Astrocyte of the spinal cord (primary cell): ENCODE results near the gene AP3S1.
A peak's percentile ranks its signal among the peaks of the same experiment; 100 is the strongest.

ENCODE experiments used
- DNase-seq: peaks from one replicate; pipeline ENCODE4 v3.0.0; 2011; ENCODE audit warnings: low read depth, low spot score
- H3K4me3 ChIP-seq: 2 replicates; pipeline ENCODE4 v1.5.1; 2011; ENCODE audit warnings: low read depth, mild to moderate bottlenecking, low read length, moderate library complexity
- in situ Hi-C: cut with HindIII; loops from 2 replicates; pipeline ENCODE4 v1.10.0; 2017; ENCODE audit warnings: low sequenced_read_pairs
- TF ChIP-seq, protein P1 (sequence below): IDR thresholded peaks from 2 replicates; pipeline ENCODE4 v1.5.1; 2012; ENCODE audit warnings: low read depth, mild to moderate bottlenecking, low read length, inconsistent platforms

Gene AP3S1

DNA sequence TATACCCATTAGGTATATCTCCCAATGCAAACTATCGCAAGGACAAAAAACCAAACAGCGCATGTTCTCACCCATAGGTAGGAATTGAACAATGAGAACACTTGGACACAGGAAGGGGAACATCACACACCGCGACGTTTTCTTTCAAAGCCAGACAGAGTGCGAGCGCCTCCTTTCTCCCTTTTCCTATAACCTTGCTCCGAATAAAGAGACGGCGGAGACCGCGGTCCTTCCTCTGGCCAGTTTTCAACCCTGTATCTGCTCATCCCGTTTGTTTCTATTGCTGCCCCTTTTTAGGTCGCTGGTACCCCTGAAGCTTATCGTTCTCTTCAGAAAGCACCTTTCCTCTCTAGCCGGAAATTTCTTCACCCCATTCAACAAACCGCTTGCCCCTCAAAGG lies 121.8 kb downstream of the AP3S1 start:
- TF ChIP-seq, protein P1, sequence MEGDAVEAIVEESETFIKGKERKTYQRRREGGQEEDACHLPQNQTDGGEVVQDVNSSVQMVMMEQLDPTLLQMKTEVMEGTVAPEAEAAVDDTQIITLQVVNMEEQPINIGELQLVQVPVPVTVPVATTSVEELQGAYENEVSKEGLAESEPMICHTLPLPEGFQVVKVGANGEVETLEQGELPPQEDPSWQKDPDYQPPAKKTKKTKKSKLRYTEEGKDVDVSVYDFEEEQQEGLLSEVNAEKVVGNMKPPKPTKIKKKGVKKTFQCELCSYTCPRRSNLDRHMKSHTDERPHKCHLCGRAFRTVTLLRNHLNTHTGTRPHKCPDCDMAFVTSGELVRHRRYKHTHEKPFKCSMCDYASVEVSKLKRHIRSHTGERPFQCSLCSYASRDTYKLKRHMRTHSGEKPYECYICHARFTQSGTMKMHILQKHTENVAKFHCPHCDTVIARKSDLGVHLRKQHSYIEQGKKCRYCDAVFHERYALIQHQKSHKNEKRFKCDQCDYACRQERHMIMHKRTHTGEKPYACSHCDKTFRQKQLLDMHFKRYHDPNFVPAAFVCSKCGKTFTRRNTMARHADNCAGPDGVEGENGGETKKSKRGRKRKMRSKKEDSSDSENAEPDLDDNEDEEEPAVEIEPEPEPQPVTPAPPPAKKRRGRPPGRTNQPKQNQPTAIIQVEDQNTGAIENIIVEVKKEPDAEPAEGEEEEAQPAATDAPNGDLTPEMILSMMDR = peak; percentile 22
- DNase-seq = no peak
- H3K4me3 ChIP-seq = no peak overlapping the region

More for the DNA sequence above, 121.8 kb downstream of the AP3S1 start:
- in situ Hi-C loops = no loop called here
